GM18505 (cell line): ENCODE measurements around the gene PRKCA.

Experiments used
- ATAC-seq: cut with Tn5 transposase; IDR thresholded peaks from one replicate; pipeline ENCODE4 v1.9.1; 2021; ENCODE audit not compliant: unreplicated experiment
- POLR2A ChIP-seq: IDR thresholded peaks from 4 replicates; pipeline ENCODE4 v1.6.1; 2011; ENCODE audit warnings: borderline replicate concordance; ENCODE audit not compliant: insufficient read depth, insufficient read length; ENCODE audit errors: extremely low read depth

The PRKCA gene

GRCh38 chr17:66836063-66837005 lies 533.9 kb downstream of the PRKCA start:
- no peak for TF ChIP-seq POLR2A
- ATAC-seq: no peak

GRCh38 chr17:66837226-66837625 lies 534.8 kb downstream of the PRKCA start:
- no peak for ATAC-seq

GRCh38 chr17:66837885-66838665 lies 535.7 kb downstream of the PRKCA start:
- no peak for TF ChIP-seq POLR2A
- ATAC-seq: no peak

More at GRCh38 chr17:66837226-66837625, 534.8 kb downstream of the PRKCA start:
- TF ChIP-seq POLR2A: no peak

- ATAC-seq: no peak
- TF ChIP-seq POLR2A: no peak
Measured at GRCh38 chr17:66839616-66840015, 537.2 kb downstream of the PRKCA start.

- ATAC-seq: no peak
- TF ChIP-seq POLR2A: no peak
Measured at GRCh38 chr17:66840061-66840460, 537.6 kb downstream of the PRKCA start.

GRCh38 chr17:66841328-66841727 lies 538.9 kb downstream of the PRKCA start:
- no peak for ATAC-seq
- no peak for TF ChIP-seq POLR2A

GRCh38 chr17:66841744-66842143 lies 539.3 kb downstream of the PRKCA start:
- no peak for TF ChIP-seq POLR2A
- ATAC-seq: no peak

- ATAC-seq: no peak
- no peak for TF ChIP-seq POLR2A
Measured at GRCh38 chr17:66842505-66842904, 540.1 kb downstream of the PRKCA start.

- ATAC-seq: no peak
- no peak for TF ChIP-seq POLR2A
Measured at GRCh38 chr17:66842959-66843358, 540.5 kb downstream of the PRKCA start.

- no peak for TF ChIP-seq POLR2A
- ATAC-seq: no peak
Measured at GRCh38 chr17:66843627-66844026, 541.2 kb downstream of the PRKCA start.

GRCh38 chr17:66847704-66848103 lies 545.3 kb downstream of the PRKCA start:
- ATAC-seq: no peak
- no peak for TF ChIP-seq POLR2A

- no peak for TF ChIP-seq POLR2A
- ATAC-seq: no peak
Measured at GRCh38 chr17:66848496-66848895, 546.1 kb downstream of the PRKCA start.

GRCh38 chr17:66849032-66849655 lies 546.7 kb downstream of the PRKCA start:
- no peak for ATAC-seq
- no peak for TF ChIP-seq POLR2A
